NCI-H2171 treated with DMSO at 0.1 percent for 48 hours (cell line): ENCODE measurements around the gene PREX1.

Source experiments
- DNase-seq: peaks from one replicate; lab custom pipeline; 2025; lab: John Stamatoyannopoulos, UW

The PREX1 gene

DNA sequence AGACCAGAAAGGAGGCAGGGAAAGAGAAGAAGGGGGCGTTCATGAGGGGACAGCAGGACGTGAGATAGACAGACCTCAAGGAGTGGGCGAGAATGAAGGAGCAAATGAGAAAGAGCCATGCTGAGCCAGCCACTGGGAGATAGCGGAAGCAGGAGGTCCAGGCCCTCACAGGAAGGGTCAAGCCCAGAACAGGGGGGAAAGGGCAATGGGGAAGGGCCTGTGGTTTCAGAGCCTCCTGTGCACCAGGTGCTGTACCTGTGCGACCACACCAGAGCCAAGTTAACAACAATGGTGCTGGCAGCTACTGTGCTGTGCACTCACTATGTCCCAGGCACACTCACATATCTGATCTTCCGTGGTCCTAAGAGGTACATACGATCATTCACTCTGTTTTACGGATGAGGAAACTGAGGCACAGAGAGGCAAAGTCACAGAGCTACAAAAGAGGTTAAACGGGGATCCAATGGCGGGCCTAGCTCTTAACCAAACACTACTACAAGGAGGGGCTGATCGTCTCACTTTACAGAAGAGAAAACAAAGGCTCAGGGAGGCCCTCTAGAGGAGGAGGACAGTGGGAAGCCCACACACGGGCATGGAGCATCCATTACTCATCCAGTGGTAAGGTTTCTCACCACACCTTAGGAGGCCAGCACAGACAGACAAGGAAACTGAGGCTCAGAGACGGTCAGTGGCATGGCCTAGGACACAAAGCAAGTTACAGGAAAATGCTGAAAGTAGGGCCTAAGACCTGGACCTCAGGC is 129.1 kb downstream of the PREX1 start:
- no peak for DNase-seq

- DNase-seq, result peak; percentile 85
These were observed 129.8 kb downstream of the PREX1 start for GRCh38 chr20:48697845-48698491.

GRCh38 chr20:48696671-48697070 is 131.1 kb downstream of the PREX1 start:
- DNase-seq, result no peak

DNA sequence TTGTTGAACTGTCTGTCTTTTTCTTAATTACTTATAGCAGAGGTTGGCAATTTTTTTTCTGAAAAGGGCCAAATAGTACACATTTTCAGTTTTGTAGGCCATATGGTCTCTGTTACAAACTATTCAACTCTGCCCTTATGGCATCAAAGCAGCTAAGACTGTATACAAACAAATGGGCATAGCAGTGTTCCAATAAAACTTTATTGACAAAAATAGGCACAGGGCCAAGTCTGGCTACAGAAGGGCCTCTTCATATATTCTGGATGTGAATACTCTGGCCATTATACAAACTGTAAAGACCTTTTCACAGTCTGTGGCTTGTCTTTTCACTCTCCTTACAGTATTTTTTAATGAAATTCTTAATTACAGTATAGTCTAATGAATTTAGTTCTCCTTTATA is 132.1 kb downstream of the PREX1 start:
- DNase-seq, result no peak

DNA sequence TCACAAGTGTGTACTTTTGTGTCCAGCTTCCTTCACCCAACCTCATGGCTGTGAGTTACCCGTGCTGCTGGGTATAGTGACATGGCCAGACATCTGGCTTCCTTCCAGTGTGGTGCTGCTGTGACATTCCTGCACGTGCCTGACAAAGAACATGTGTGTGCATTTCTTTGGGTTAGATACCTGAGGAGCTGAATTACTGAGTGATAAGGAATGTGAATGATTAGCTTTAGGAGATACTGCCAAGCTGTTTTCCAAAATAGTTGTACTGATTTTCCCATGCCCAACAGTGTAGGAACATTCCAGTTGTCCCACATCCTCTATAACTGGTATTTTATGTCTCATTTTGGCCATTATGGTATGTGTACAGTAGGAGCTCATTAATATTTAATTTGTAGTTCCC is 132.5 kb downstream of the PREX1 start:
- DNase-seq, result no peak

GRCh38 chr20:48694381-48694865 is 133.4 kb downstream of the PREX1 start:
- DNase-seq, result no peak

DNA sequence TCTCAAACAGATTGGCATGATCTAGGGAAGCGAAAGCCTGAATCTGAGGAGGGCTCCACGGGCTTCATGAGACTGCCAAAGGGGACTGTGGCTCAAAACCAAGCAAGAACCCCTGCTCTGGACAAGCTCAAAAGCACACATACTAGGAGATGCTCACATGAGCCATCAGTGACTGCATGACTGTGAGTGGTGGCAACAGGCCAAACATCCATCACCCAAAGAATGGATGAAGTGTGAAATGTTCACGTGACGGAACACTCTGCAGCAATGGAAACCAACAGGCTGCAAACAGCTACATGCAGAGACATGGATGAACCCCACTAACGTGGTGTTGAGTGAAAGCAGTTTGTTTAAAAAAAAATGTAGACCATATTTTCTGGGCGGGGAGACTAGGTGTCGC is 136.3 kb downstream of the PREX1 start:
- no peak for DNase-seq

- DNase-seq, result no peak
These were observed 136.9 kb downstream of the PREX1 start for GRCh38 chr20:48690888-48691287.

DNA sequence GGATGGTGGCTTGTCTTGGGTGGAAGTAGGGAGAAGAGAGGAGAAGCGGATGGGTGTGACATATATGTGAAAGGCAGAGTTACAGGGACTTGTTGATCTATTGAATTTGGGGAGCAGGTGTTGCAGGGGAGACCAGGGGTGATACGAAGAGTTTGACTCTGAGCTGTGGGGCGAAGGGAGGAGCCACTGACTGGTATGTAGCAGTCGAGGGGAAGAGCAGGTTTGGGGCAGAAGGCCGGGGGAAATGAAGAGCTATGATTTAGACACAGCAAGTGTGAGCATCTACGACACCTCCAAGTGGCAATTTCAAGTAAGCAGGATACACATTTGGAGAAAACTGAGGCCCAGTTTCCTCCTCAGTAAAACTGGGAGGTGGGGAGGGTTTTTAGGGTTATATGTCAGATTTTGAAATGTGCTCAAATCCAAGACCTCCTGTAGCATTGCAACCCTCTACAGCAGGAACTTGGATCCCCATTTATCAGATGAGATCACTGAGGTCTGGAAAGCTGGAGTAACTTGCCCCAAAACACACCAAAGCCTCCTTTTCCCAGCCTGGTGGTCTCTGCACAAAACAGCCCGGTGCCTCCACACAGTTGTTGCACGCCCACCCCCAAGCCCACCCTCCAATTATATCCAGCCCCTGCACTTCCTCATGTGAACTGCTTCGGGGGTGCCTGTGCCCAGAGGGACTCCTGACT is 137.8 kb downstream of the PREX1 start:
- DNase-seq, result no peak

DNA sequence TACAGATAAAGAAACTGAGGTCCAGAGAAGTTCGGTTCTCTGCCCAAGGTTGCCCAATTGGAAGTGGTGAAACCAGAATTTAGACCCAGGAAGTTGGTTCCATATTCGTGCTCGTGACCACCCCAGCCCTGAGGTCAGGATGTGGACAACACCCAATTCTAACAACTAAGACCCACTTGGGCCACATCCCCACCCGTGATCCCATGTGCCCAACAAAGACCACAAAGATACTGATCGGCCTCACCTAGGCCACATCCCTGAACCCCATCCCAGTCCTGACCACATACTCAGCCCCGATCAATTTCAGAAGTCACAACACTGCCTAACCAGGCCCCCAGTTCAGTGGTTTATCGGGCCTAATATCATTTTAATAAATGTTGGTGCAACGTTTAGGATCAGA is 138.4 kb downstream of the PREX1 start:
- DNase-seq, result no peak

DNA sequence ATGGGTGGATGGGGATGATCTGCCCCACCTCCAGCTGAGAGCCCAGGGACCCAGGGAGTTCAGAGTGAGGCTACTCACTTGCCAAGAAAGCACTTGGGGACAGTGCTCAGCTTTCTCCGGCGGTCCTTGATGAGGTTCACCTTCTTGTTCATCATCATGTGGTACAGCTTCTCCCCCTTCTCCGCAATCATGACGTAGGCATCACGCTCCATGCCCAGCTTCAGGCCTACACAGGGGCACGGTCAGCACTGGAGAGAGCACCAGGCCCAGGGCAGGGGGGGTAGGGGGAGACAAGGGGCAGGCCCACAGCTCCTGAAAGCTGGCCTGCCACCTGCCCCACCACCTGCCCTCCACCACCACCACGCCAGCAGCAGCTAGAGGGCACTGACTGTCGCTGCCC is 139.2 kb downstream of the PREX1 start:
- no peak for DNase-seq

DNA sequence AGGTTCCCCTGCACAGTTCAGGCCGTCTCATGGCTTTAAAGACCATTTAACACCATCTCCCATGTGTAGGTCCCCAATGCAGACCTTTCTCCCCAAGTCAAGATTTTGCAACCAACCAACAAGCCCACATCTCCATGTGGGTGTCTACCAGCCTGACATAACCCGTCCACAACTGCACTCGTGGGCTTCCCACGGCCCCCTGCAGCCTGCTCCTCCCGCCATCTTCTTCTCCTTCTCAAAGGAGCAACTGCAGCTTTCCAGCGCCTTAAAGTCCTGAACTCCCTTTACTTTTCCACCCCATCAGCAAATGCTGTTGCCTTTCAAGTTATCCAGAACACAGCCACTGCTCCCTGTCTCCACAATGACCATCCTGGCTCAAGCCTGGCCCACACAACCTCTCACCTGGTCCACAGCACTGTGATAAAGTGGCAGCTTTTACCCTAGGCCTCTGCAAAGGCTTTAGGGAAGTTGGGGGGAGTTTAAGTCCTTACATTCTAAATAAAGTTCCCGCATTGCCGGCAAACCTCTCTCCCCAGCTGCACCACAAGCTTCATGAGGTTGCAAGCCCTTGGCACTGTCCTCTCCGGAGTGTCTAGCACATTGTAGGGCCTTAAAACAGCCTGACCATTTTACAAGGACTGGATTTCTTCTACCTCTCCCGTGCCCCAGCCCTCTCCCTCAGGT is 140.5 kb downstream of the PREX1 start:
- DNase-seq, result no peak

- no peak for DNase-seq
These were observed 141.3 kb downstream of the PREX1 start for GRCh38 chr20:48686238-48687116.

DNA sequence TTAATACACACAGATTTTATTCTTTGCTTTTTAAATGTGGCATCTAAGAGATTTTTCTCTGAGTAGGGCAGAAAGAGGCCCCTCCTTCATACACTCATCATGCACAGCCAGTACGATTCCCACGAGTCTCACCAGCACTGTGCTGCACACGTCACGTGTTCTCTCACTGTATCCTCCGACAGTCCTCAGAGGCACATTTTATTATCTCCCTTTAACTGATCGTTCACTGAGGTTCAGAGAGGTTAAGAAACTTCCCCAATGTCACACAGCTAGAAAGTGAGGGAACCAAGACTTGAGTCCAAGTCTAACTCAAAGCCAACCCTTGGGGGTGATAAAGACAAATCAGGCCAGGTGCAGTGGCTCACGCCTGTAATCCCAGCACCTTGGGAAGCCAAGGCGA is 142.5 kb downstream of the PREX1 start:
- DNase-seq, result no peak

- DNase-seq, result no peak
These were observed 143.2 kb downstream of the PREX1 start for GRCh38 chr20:48684501-48685041.

GRCh38 chr20:48683467-48684175 is 144.2 kb downstream of the PREX1 start:
- no peak for DNase-seq

- DNase-seq, result peak; percentile 99
These were observed 145.1 kb downstream of the PREX1 start for GRCh38 chr20:48682529-48683363.

- DNase-seq, result no peak
These were observed 145.8 kb downstream of the PREX1 start for GRCh38 chr20:48681873-48682426.

GRCh38 chr20:48681201-48681872 is 146.5 kb downstream of the PREX1 start:
- no peak for DNase-seq
